ENCODE results near the gene SLIT3. TPM values are rescaled to one million over a fixed set of nuclear protein-coding genes. Genes with fewer than 3 reads are reported as not detected.

The SLIT3 gene
- total RNA-seq, 4 donors from 2014 or later: 28.4 to 77.2 (median 63.8) TPM

- whole genome bisulfite sequencing, 2 donors: 55 to 77% methylated on average over 7 to 8 of the region's 8 CpGs
- peaks cover 6 to 7% of the 10 kb centered on the region in 2 donors for H3K4me1 ChIP-seq
Observed at GRCh38 chr5:168699002-168699401, 601.9 kb downstream of the SLIT3 start.

DNA sequence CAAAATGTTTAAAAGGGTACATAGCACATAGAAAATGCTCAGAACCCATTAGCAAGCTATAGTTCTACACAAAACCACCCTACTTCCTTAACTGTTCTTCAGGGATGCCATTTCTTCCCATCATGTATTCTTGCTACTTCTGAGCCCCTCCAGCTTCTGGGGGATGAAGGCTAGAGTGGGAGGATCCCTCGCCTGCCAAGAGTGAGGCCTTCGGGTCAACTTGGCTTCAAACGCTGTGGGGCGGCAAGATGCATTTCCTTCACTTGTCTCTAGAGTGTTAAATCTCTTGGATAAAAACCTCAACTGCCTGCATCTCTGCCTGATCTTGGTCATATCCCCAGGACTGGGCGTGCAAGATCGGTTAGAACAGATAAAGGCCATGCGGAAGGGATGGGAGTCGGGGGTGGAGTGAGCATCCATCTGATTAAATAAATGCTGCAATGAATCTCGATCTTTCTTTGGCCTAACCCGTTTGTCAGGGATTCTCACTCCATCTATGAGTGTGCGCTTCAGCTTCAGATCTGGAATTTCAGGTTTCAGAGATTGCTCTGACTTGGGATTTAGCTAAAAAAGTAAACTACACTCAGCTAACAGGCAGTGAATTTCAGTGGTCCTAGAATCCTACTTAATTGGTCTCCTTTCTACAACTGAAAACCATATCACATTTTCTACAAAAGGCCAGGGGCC lies 603.8 kb downstream of the SLIT3 start:
- no peak for DNase-seq
- H3K9me3 ChIP-seq: no peaks in the 10 kb centered on the region
- H3K27ac ChIP-seq: no peak overlapping the region
- H3K27me3 ChIP-seq: no peaks in the 10 kb centered on the region
- WGBS, 2 donors: 77 to 82% methylated on average over 11 of the region's 11 CpGs
- no peaks in the 10 kb centered on the region for H3K4me1 ChIP-seq
- intact Hi-C loops (cut with DNase I): no loop called here
- TF ChIP-seq POLR2A (IDR thresholded peaks at IDR 0.05): no peak
- H3K4me3 ChIP-seq (replicated peaks in 1 of 3): no peak overlapping the region
- H3K36me3 ChIP-seq: no peaks in the 10 kb centered on the region

More at GRCh38 chr5:168699002-168699401, 601.9 kb downstream of the SLIT3 start:
- H3K9me3 ChIP-seq: no peaks in the 10 kb centered on the region
- no peak for DNase-seq
- H3K27me3 ChIP-seq: no peaks in the 10 kb centered on the region
- no peaks in the 10 kb centered on the region for H3K36me3 ChIP-seq
- intact Hi-C loops (cut with DNase I): no loop called here
- no peak for TF ChIP-seq POLR2A (IDR thresholded peaks at IDR 0.05)
- no peak for TF ChIP-seq CTCF (IDR thresholded peaks at IDR 0.05)
- H3K4me3 ChIP-seq (replicated peaks in 1 of 3): no peak overlapping the region
- H3K27ac ChIP-seq: no peak overlapping the region

GRCh38 chr5:168696611-168697010 lies 604.3 kb downstream of the SLIT3 start:
- Histone ChIP-seq H3K27me3 (no peaks in the 10 kb centered on the region), H3K27ac (no peak overlapping the region), H3K36me3 (no peaks in the 10 kb centered on the region), H3K4me1 (no peaks in the 10 kb centered on the region), H3K4me3 (replicated peaks in 1 of 3) (no peak overlapping the region), H3K9me3 (no peaks in the 10 kb centered on the region)
- 58 to 65% methylated on average over 2 of the region's 2 CpGs for WGBS, 2 donors
- TF ChIP-seq POLR2A (IDR thresholded peaks at IDR 0.05): no peak
- TF ChIP-seq CTCF (IDR thresholded peaks at IDR 0.05): no peak
- intact Hi-C loops (cut with DNase I): no loop called here
- DNase-seq: no peak

DNA sequence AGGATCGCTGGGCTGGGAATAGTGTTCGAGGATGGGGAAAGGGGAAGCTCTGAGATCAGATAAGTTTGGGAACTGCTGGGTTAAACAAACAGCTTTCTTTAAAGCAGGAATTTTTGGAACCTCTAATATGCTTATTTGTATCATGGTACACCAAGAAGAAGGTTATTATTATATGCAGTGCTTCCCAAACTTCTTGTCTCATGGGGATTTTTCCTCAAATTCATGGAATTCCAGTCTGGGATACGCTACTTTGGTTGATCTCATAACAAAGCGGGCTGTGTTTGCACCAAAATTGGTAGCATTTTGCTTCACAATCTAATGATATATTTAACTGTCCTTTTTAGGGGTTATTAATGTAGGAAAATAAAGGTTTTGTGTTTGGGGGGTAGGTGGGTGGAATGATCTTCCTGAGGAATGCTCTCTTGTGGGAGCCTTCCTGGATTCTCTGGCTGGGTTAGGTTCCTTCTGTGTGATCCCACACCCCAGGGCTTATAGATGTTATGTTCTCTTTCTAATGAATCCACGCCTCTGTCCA lies 605.6 kb downstream of the SLIT3 start:
- 80 to 89% methylated on average over 5 of the region's 5 CpGs for WGBS, 2 donors
- Histone ChIP-seq H3K36me3 (no peaks in the 10 kb centered on the region), H3K27ac (no peak overlapping the region), H3K9me3 (no peaks in the 10 kb centered on the region), H3K4me1 (no peaks in the 10 kb centered on the region), H3K27me3 (no peaks in the 10 kb centered on the region), H3K4me3 (replicated peaks in 1 of 3) (no peak overlapping the region)
- intact Hi-C loops (cut with DNase I): no loop called here
- no peak for TF ChIP-seq POLR2A (IDR thresholded peaks at IDR 0.05)
- TF ChIP-seq CTCF (IDR thresholded peaks at IDR 0.05): no peak
- no peak for DNase-seq

GRCh38 chr5:168694289-168694688 lies 606.6 kb downstream of the SLIT3 start:
- no peaks in the 10 kb centered on the region for H3K9me3 ChIP-seq
- no peak for TF ChIP-seq CTCF (IDR thresholded peaks at IDR 0.05)
- no peak for TF ChIP-seq POLR2A (IDR thresholded peaks at IDR 0.05)
- H3K36me3 ChIP-seq: no peaks in the 10 kb centered on the region
- no peak for DNase-seq
- H3K27ac ChIP-seq: no peak overlapping the region
- no peak overlapping the region for H3K4me3 ChIP-seq (replicated peaks in 1 of 3)
- H3K4me1 ChIP-seq: no peaks in the 10 kb centered on the region
- whole genome bisulfite sequencing, 2 donors: 96 to 100% methylated on average over 1 of the region's 1 CpG
- H3K27me3 ChIP-seq: no peaks in the 10 kb centered on the region
- intact Hi-C loops (cut with DNase I): no loop called here
